ENCODE data around the gene PPM1L. TPM values are rescaled to one million over a fixed set of nuclear protein-coding genes. Genes with fewer than 3 reads are reported as not detected.

Gene PPM1L
- total RNA-seq, 1 donor from 2014 or later, result 8.5 TPM

GRCh38 chr3:160826991-160827390, 71.0 kb downstream of the PPM1L start:
- no peak overlapping the region for H3K27ac Mint-ChIP-seq (ENCODE audit: unreplicated experiment)
- no peak overlapping the region for H3K4me3 Mint-ChIP-seq (ENCODE audit: unreplicated experiment)
- H3K9me3 Mint-ChIP-seq (ENCODE audit: low read depth), result no peaks in the 10 kb centered on the region
- H3K27me3 Mint-ChIP-seq (ENCODE audit: low read depth), result no peaks in the 10 kb centered on the region
- TF ChIP-seq CTCF (IDR thresholded peaks at IDR 0.05), result no peak
- no peak for DNase-seq (ENCODE audit: low spot score)
- no peaks in the 10 kb centered on the region for H3K36me3 Mint-ChIP-seq (ENCODE audit: low read depth)
- H3K4me1 Mint-ChIP-seq (ENCODE audit: low read depth), result no peaks in the 10 kb centered on the region

- Mint-ChIP-seq H3K36me3 (ENCODE audit: low read depth) (no peaks in the 10 kb centered on the region), H3K27me3 (ENCODE audit: low read depth) (no peaks in the 10 kb centered on the region), H3K4me1 (ENCODE audit: low read depth) (no peaks in the 10 kb centered on the region), H3K4me3 (ENCODE audit: unreplicated experiment) (no peak overlapping the region), H3K9me3 (ENCODE audit: low read depth) (no peaks in the 10 kb centered on the region), H3K27ac (ENCODE audit: unreplicated experiment) (no peak overlapping the region)
- DNase-seq (ENCODE audit: low spot score), result no peak
- TF ChIP-seq CTCF (IDR thresholded peaks at IDR 0.05), result no peak
These were observed 71.5 kb downstream of the PPM1L start for GRCh38 chr3:160827516-160827915.

- Mint-ChIP-seq H3K36me3 (ENCODE audit: low read depth) (no peaks in the 10 kb centered on the region), H3K4me1 (ENCODE audit: low read depth) (no peaks in the 10 kb centered on the region), H3K27ac (ENCODE audit: unreplicated experiment) (no peak overlapping the region), H3K27me3 (ENCODE audit: low read depth) (no peaks in the 10 kb centered on the region), H3K9me3 (ENCODE audit: low read depth) (no peaks in the 10 kb centered on the region), H3K4me3 (ENCODE audit: unreplicated experiment) (no peak overlapping the region)
- no peak for DNase-seq (ENCODE audit: low spot score)
- no peak for TF ChIP-seq CTCF (IDR thresholded peaks at IDR 0.05)
These were observed 72.8 kb downstream of the PPM1L start for GRCh38 chr3:160828880-160829279.

- H3K4me1 Mint-ChIP-seq (ENCODE audit: low read depth), result no peaks in the 10 kb centered on the region
- H3K27me3 Mint-ChIP-seq (ENCODE audit: low read depth), result no peaks in the 10 kb centered on the region
- no peaks in the 10 kb centered on the region for H3K36me3 Mint-ChIP-seq (ENCODE audit: low read depth)
- TF ChIP-seq CTCF (IDR thresholded peaks at IDR 0.05), result no peak
- DNase-seq (ENCODE audit: low spot score), result no peak
- H3K4me3 Mint-ChIP-seq (ENCODE audit: unreplicated experiment), result no peak overlapping the region
- no peak overlapping the region for H3K27ac Mint-ChIP-seq (ENCODE audit: unreplicated experiment)
- H3K9me3 Mint-ChIP-seq (ENCODE audit: low read depth), result no peaks in the 10 kb centered on the region
These were observed 73.5 kb downstream of the PPM1L start for GRCh38 chr3:160829486-160830009.

- no peak overlapping the region for H3K27ac Mint-ChIP-seq (ENCODE audit: unreplicated experiment)
- H3K9me3 Mint-ChIP-seq (ENCODE audit: low read depth), result no peaks in the 10 kb centered on the region
- H3K4me1 Mint-ChIP-seq (ENCODE audit: low read depth), result no peaks in the 10 kb centered on the region
- no peaks in the 10 kb centered on the region for H3K27me3 Mint-ChIP-seq (ENCODE audit: low read depth)
- no peak overlapping the region for H3K4me3 Mint-ChIP-seq (ENCODE audit: unreplicated experiment)
- no peak for TF ChIP-seq CTCF (IDR thresholded peaks at IDR 0.05)
- H3K36me3 Mint-ChIP-seq (ENCODE audit: low read depth), result no peaks in the 10 kb centered on the region
- no peak for DNase-seq (ENCODE audit: low spot score)
These were observed 74.8 kb downstream of the PPM1L start for GRCh38 chr3:160830796-160831195.
